ENCODE data around the gene SMYD3. TPM values are rescaled to one million over a fixed set of nuclear protein-coding genes. Genes with fewer than 3 reads are reported as not detected.

The SMYD3 gene
- total and polyA plus RNA-seq, 2 of the 13 experiments (the other 11 are each of a cell fraction or from before 2014, with no cell fraction given) = 27.7 to 35.8 TPM

DNA sequence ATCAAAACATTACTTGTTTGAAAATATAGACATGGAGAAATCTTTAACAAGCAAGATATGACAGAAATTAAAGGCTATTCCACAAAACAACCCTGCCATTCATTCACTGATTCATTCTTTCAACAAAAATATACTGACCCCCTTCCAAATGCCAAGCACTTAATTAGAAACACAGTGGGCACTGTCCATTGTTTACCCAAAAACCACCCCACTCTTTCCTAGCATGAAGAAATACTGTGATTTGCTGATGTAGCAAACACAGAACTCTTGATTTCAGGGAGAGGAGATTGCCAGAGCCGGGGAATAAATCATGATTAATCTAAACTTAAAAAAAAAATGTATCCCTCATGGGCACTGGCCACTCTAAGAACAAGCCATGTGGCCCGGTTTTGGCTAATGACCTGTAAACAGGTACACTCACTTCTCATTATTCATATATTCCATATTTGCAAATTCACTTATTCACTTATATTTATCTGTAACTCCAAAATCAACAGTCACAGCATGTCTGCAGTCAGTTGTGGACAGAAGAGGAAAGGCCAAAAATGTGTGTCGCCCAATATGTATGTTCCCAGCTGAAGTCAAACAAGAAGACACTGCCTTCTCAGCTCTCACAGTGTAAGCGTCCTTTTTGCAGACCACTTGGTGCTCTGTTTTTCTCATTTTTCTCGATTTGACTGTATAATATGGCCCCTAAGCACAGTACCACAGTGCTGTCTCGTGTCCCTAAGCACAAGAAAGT lies 133.1 kb downstream of the SMYD3 start:
- no peak for FAIRE-seq
- WGBS (ENCODE audit: low lambda C conversion rate) = 94% methylated on average over 6 of the region's 6 CpGs
- H3K9ac ChIP-seq (ENCODE audit: insufficient read depth, low read depth, low read length) = no peak overlapping the region

More for the DNA sequence above, 133.1 kb downstream of the SMYD3 start:
- TF ChIP-seq ATM (IDR thresholded peaks at IDR 0.05; ENCODE audit: borderline replicate concordance) (no peak), MEIS2 (CRISPR knock-in tag; IDR thresholded peaks at IDR 0.05) (no peak), RFX5 (IDR thresholded peaks at IDR 0.05; ENCODE audit: low read depth, low read length) (no peak), DMAP1 (CRISPR knock-in tag; IDR thresholded peaks at IDR 0.05) (no peak), RBM39 (IDR thresholded peaks at IDR 0.05; ENCODE audit: low read depth, low read length, poor library complexity, severe bottlenecking) (no peak), MAFF (IDR thresholded peaks at IDR 0.05; ENCODE audit: low read depth, low read length) (peak; percentile 56), PLRG1 (conservative IDR thresholded peaks at IDR 0.05) (no peak), HIC2 (CRISPR knock-in tag; IDR thresholded peaks at IDR 0.05; ENCODE audit: low read depth) (no peak), ZIK1 (CRISPR knock-in tag; IDR thresholded peaks at IDR 0.05; ENCODE audit: borderline replicate concordance, low read depth) (no peak), ZNF101 (CRISPR knock-in tag; IDR thresholded peaks at IDR 0.05; ENCODE audit: borderline replicate concordance, low read depth) (no peak), MTA1 (CRISPR knock-in tag; IDR thresholded peaks at IDR 0.05; ENCODE audit: borderline replicate concordance) (no peak), MAFK (conservative IDR thresholded peaks at IDR 0.05 in 1 of 2, IDR thresholded peaks at IDR 0.05 in 1 of 2; ENCODE audit: low read length in 2 of 2) (peak; percentile 49 to 76)
- Histone ChIP-seq H3K27me3 (ENCODE audit: control insufficient read depth in 1 of 2, insufficient read depth in 2 of 2, low read length in 2 of 2) (no peaks in the 10 kb centered on the region), H3K79me2 (ENCODE audit: insufficient read depth, low read length) (no peaks in the 10 kb centered on the region), H3K36me3 (replicated peaks in 1 of 2; ENCODE audit: control insufficient read depth in 1 of 2, insufficient read depth in 2 of 2, low read length in 2 of 2) (no peaks in the 10 kb centered on the region), H3K4me1 (ENCODE audit: insufficient read depth, low read length) (no peaks in the 10 kb centered on the region), H3K27ac (ENCODE audit: extremely low read length, insufficient read depth, low read length) (no peak overlapping the region), H3K4me2 (ENCODE audit: low read depth, low read length) (no peak overlapping the region), H3K9me3 (ENCODE audit: low read length) (no peaks in the 10 kb centered on the region), H3K4me3 (replicated peaks in 1 of 3; ENCODE audit: insufficient read depth in 1 of 3, low read depth in 2 of 3, low read length in 3 of 3) (no peak overlapping the region), H2AFZ (ENCODE audit: low read length) (no peak overlapping the region), H4K20me1 (ENCODE audit: insufficient read depth, low read length) (no peaks in the 10 kb centered on the region)
- no peak for DNase-seq (ENCODE audit: low spot score)
- ChIA-PET POLR2A (no interaction called here), CTCF (ENCODE audit: low intra/inter-chr PET ratio, low total read pairs) (no interaction called here)
- BruUV-seq (replicated peaks) = no TSS peak
- ATAC-seq = no peak
- intact Hi-C loops (cut with micrococcal nuclease; ENCODE audit: unreplicated experiment) (no loop called here), in situ Hi-C loops (cut with HindIII; ENCODE audit: extremely low pct_ligation_motif_present, low pct_unique_long_range_greater_than_20kb) (no loop called here)
